ENCODE results near the gene HIC1.

The HIC1 gene

GRCh38 chr17:2060681-2061440, 6.0 kb downstream of the HIC1 start:
- no peak for DNase-seq

GRCh38 chr17:2061441-2061958, 6.6 kb downstream of the HIC1 start:
- no peak for DNase-seq

- DNase-seq = no peak
Measured at GRCh38 chr17:2062571-2063183, 7.8 kb downstream of the HIC1 start.

- no peak for DNase-seq
Measured at GRCh38 chr17:2063261-2064146, 8.6 kb downstream of the HIC1 start.

- no peak for DNase-seq
Measured at GRCh38 chr17:2064147-2064489, 9.2 kb downstream of the HIC1 start.

GRCh38 chr17:2064520-2064971, 9.6 kb downstream of the HIC1 start:
- no peak for DNase-seq

- no peak for DNase-seq
Measured at GRCh38 chr17:2064980-2065785, 10.3 kb downstream of the HIC1 start.

- no peak for DNase-seq
Measured at GRCh38 chr17:2065949-2066400, 11.1 kb downstream of the HIC1 start.

GRCh38 chr17:2067048-2067561, 12.2 kb downstream of the HIC1 start:
- no peak for DNase-seq

- DNase-seq = no peak
Measured at GRCh38 chr17:2067608-2068024, 12.7 kb downstream of the HIC1 start.

GRCh38 chr17:2068031-2068518, 13.2 kb downstream of the HIC1 start:
- DNase-seq = no peak

- DNase-seq = no peak
Measured at GRCh38 chr17:2068519-2069051, 13.7 kb downstream of the HIC1 start.

- DNase-seq = no peak
Measured at GRCh38 chr17:2070241-2071023, 15.5 kb downstream of the HIC1 start.

- DNase-seq = no peak
Measured at GRCh38 chr17:2071024-2071385, 16.1 kb downstream of the HIC1 start.

- no peak for DNase-seq
Measured at GRCh38 chr17:2071455-2072281, 16.8 kb downstream of the HIC1 start.

- no peak for DNase-seq
Measured at GRCh38 chr17:2074919-2075318, 20.0 kb downstream of the HIC1 start.

GRCh38 chr17:2075336-2076086, 20.6 kb downstream of the HIC1 start:
- DNase-seq = no peak

- no peak for DNase-seq
Measured at GRCh38 chr17:2076087-2076984, 21.4 kb downstream of the HIC1 start.
